ENCODE results near the gene C14orf180.

DNA sequence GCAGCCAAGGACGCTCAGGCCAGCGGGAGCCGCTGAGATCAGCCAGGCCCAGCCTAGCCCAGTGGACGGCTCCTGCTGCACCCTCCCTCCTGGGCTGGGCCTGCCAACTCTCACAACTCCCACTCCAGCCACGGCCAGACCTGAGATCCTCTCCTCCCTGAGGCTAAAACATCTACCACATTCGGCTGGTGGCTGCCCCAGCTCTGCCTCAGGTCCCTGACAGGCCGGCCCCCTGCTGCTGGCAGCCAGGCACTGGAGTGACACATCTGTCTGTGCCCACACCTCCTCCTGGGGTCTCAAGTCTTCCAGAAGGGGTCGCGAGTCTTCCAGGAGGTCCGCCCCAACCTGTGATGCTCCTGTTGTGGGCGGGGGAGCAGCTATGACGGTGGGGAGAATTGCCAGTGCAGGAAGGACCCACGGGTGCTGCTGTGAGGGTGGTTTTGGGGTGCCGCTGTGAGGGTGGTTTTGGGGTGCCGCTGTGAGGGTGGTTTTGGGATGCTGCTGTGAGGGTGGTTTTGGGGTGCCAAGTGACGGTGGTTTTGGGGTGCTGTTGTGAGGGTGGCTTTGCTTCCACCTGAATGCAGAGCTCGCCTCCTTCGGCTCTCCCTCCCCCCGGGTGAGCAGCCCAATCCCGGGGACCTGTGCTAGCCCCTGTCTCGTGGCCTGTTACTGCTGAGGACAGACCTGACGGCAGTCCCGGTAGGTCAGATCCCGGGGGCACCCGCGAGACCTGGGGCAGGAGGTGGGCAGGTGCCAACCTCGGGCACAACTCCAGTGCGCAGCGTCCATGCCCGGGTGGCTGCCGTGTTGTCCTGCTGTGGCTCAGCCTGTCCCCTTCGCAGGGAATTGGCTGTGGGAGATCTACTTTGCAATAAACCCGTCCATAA, 27.5 kb upstream of the C14orf180 start:
- TF ChIP-seq, protein P1, sequence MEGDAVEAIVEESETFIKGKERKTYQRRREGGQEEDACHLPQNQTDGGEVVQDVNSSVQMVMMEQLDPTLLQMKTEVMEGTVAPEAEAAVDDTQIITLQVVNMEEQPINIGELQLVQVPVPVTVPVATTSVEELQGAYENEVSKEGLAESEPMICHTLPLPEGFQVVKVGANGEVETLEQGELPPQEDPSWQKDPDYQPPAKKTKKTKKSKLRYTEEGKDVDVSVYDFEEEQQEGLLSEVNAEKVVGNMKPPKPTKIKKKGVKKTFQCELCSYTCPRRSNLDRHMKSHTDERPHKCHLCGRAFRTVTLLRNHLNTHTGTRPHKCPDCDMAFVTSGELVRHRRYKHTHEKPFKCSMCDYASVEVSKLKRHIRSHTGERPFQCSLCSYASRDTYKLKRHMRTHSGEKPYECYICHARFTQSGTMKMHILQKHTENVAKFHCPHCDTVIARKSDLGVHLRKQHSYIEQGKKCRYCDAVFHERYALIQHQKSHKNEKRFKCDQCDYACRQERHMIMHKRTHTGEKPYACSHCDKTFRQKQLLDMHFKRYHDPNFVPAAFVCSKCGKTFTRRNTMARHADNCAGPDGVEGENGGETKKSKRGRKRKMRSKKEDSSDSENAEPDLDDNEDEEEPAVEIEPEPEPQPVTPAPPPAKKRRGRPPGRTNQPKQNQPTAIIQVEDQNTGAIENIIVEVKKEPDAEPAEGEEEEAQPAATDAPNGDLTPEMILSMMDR (conservative IDR thresholded peaks at IDR 0.05 in 1 of 2, IDR thresholded peaks at IDR 0.05 in 1 of 2; ENCODE audit: extremely low read depth in 1 of 2, insufficient read depth in 1 of 2, low read depth in 1 of 2, low read length in 2 of 2), result no peak
- TF ChIP-seq EZH2 (IDR thresholded peaks at IDR 0.05; ENCODE audit: borderline replicate concordance, low read length), result no peak
